Mesendoderm (in vitro differentiated cells): ENCODE measurements around the gene ARHGEF19.
"Not testable (repeated sequence)": the region's sequence is repeated elsewhere in the genome, so short reads cannot be mapped to it uniquely, and the experiment has no call there.

Experiments
- DNase-seq: peaks from one replicate; pipeline ENCODE4 v3.0.0; 2013
- H2AK5ac ChIP-seq: 2 replicates; pipeline ENCODE4 v1.6.1; 2013; ENCODE audit warnings: low read length, inconsistent platforms
- H2BK120ac ChIP-seq: 2 replicates; pipeline ENCODE4 v1.6.1; 2013; ENCODE audit warnings: low read depth, mild to moderate bottlenecking, low read length, moderate library complexity, mixed read lengths
- H2BK15ac ChIP-seq: replicated peaks from 2 replicates; pipeline ENCODE4 v1.6.1; 2013; ENCODE audit warnings: low read depth, mild to moderate bottlenecking, moderate library complexity
- H2BK5ac ChIP-seq: 2 replicates; pipeline ENCODE4 v1.6.1; 2013; ENCODE audit warnings: low read length, inconsistent platforms
- H3K18ac ChIP-seq: 2 replicates; pipeline ENCODE4 v1.6.1; 2013; ENCODE audit warnings: mild to moderate bottlenecking, low read length, mixed read lengths
- H3K23ac ChIP-seq: one replicate; pipeline ENCODE4 v1.6.1; 2013; ENCODE audit warnings: low read length
- H3K27ac ChIP-seq: 2 replicates; pipeline ENCODE4 v1.5.1; 2013; ENCODE audit warnings: low read depth, mild to moderate bottlenecking, inconsistent platforms, low read length, moderate library complexity
- H3K27me3 ChIP-seq: 2 replicates; pipeline ENCODE4 v1.6.1; 2013; ENCODE audit warnings: low read length, control low read depth, mild to moderate bottlenecking, inconsistent platforms; ENCODE audit not compliant: insufficient read depth, poor library complexity
- H3K36me3 ChIP-seq: 2 replicates; pipeline ENCODE4 v1.6.1; 2013; ENCODE audit warnings: low read length, inconsistent platforms; ENCODE audit not compliant: control insufficient read depth, insufficient read depth
- H3K4ac ChIP-seq: one replicate; pipeline ENCODE4 v1.6.1; 2013; ENCODE audit warnings: low read depth, mild to moderate bottlenecking, low read length, moderate library complexity
- H3K4me1 ChIP-seq: 2 replicates; pipeline ENCODE4 v1.6.1; 2013; ENCODE audit warnings: low read depth, low read length, inconsistent platforms; ENCODE audit not compliant: control insufficient read depth
- H3K4me2 ChIP-seq: 2 replicates; pipeline ENCODE4 v1.6.1; 2013; ENCODE audit warnings: low read length
- H3K4me3 ChIP-seq: 2 replicates; pipeline ENCODE4 v1.5.1; 2013; ENCODE audit warnings: mild to moderate bottlenecking, low read length
- H3K56ac ChIP-seq: one replicate; pipeline ENCODE4 v1.6.1; 2013; ENCODE audit warnings: low read length
- H3K79me1 ChIP-seq: 2 replicates; pipeline ENCODE4 v1.6.1; 2013; ENCODE audit warnings: low read length, inconsistent platforms
- H3K79me2 ChIP-seq: 2 replicates; pipeline ENCODE4 v1.6.1; 2013; ENCODE audit warnings: mild to moderate bottlenecking, low read length; ENCODE audit not compliant: control insufficient read depth, insufficient read depth
- H3K9ac ChIP-seq: 2 replicates; pipeline ENCODE4 v1.6.1; 2013; ENCODE audit warnings: low read length, inconsistent platforms
- H4K5ac ChIP-seq: one replicate; pipeline ENCODE4 v1.6.1; 2013; ENCODE audit warnings: low read length
- H4K8ac ChIP-seq: one replicate; pipeline ENCODE4 v1.6.1; 2013; ENCODE audit warnings: low read depth, mild to moderate bottlenecking, control low read depth, low read length, moderate library complexity
- WGBS: extraction: QIAGEN DNeasy Blood & Tissue Kit; methylation state at CpG from one replicate; pipeline ENCODE4 v1.1.7; 2013; ENCODE audit warnings: low lambda C conversion rate, missing lambda C conversion rate; ENCODE audit not compliant: insufficient coverage; ENCODE audit errors: extremely low coverage; 5-methylcytosine and 5-hydroxymethylcytosine counted together

Gene ARHGEF19

DNA sequence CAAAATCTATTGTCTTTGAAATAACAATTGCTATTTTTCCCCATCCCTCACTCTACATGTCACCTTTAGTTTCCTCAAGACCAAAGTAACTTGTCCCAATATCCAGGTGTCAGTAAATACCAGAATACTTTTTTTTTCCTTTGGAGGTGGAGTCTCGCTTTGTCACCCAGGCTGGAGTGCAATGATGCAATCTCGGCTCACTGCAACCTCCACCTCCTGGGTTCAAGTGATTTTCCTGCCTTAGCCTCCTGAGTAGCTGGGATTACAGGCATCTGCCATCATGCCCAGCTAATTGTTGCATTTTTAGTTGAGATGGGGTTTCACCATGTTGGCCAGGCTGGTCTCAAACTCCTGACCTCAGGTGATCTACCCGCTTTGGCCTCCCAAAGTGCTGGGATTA lies 45.1 kb upstream of the ARHGEF19 start:
- not testable (repeated sequence) for H3K4ac ChIP-seq, H3K4me1 ChIP-seq, H2AK5ac ChIP-seq, H3K79me2 ChIP-seq, H3K56ac ChIP-seq, H3K23ac ChIP-seq, H3K9ac ChIP-seq, H4K8ac ChIP-seq, H2BK120ac ChIP-seq, H3K18ac ChIP-seq, H3K27ac ChIP-seq, H2BK5ac ChIP-seq, H2BK15ac ChIP-seq, H3K36me3 ChIP-seq, H3K79me1 ChIP-seq, DNase-seq, H3K4me2 ChIP-seq, H4K5ac ChIP-seq, H3K4me3 ChIP-seq, H3K27me3 ChIP-seq
- WGBS, result no CpG with 5 or more reads among the region's 3 CpGs

DNA sequence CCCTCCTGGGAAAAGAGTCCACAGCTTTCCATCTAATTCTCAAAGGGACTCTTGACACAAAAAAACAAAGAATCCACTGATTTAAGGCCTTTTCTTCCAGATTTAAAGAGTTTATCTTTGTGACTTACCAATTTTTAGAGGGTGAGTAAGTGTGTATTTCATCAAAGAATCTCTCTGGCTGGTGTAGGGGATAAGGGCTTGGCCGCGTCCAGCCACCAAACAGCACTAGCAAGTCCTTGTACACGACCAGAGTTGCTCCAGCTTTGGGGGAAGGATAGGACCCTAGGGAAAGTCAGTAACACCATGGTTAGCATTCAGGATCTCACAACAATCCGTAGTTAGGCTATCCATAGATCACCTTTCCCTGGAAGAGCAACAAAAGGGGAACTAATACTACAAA lies 44.0 kb upstream of the ARHGEF19 start:
- no peaks in the 10 kb centered on the region for H3K79me1 ChIP-seq
- H2BK15ac ChIP-seq, result no peak overlapping the region
- no peak overlapping the region for H3K18ac ChIP-seq
- no peaks in the 10 kb centered on the region for H3K4me1 ChIP-seq
- H4K5ac ChIP-seq, result no peak overlapping the region
- H3K9ac ChIP-seq, result no peak overlapping the region
- no peak overlapping the region for H2BK5ac ChIP-seq
- no peak overlapping the region for H3K4me2 ChIP-seq
- H3K27me3 ChIP-seq, result no peaks in the 10 kb centered on the region
- peaks cover 2% of the 10 kb centered on the region for H3K36me3 ChIP-seq
- DNase-seq, result no peak
- H3K4ac ChIP-seq, result no peak overlapping the region
- no peak overlapping the region for H2AK5ac ChIP-seq
- no peak overlapping the region for H3K27ac ChIP-seq
- WGBS, result no CpG with 5 or more reads among the region's 4 CpGs
- H3K56ac ChIP-seq, result no peak overlapping the region
- no peak overlapping the region for H2BK120ac ChIP-seq
- H3K79me2 ChIP-seq, result no peaks in the 10 kb centered on the region
- H3K23ac ChIP-seq, result no peak overlapping the region
- no peak overlapping the region for H3K4me3 ChIP-seq
- no peak overlapping the region for H4K8ac ChIP-seq

DNA sequence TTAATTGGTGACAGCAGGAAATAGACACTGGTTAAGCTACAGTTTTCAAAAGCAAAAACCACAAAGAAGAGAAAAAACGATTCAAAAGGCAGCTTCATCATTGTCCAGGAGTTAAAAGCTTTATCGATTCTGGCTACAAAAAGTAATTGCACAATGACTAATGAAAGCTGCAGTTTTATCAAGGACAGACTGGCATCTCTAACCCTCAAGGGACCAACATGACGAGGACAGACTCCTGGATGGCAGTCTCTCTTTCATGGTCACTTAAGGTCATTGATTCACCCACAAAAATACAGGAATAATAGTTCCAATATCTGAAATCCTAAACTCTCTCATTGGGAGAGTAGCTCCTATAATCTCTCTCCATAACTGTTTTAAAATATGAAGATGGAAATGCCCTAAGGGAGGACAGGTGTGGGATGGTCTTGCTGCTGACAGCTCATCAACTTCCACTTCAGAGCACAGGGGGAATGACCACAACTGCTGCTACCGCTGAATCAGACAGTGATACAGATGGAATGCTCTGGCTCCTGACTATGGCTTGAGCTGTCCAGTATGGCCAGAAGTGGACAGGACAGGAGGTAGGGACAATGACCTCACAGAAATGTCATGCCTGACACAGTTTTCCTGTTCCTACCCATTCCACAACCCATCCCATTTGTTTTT lies 41.9 kb upstream of the ARHGEF19 start:
- no peak for DNase-seq
- H3K36me3 ChIP-seq, result peaks cover 3% of the 10 kb centered on the region
- WGBS, result no CpG with 5 or more reads among the region's 4 CpGs

DNA sequence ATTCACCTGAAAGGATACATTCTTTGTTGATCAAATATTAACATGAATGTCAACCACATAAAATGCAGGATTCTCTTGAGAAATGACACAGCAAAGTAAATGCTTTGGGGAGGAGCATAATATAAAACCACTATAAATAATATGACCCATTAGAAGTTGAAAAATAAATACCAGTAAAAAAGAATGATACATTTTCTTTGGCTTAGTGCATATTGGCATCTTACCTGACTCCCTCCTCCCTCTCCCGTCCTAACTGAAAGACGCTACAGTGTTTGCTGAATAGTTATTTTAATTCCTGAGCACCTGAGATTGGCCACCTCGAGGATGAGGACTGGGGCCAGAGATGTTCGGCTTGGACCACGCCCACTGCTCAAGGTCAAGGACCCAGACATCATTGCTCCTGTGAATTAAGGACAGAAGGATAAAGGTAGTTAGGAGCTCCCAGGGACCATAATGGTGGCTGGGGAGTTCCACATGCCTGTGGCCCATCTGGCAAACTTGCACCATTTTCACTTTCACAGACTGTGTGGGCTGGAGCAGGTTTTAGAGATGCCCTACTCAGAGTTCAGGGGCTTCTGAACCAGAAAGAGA lies 41.0 kb upstream of the ARHGEF19 start:
- WGBS, result no CpG with 5 or more reads among the region's 5 CpGs
- Histone ChIP-seq H3K79me2 (no peaks in the 10 kb centered on the region), H3K23ac (no peak overlapping the region)

More for the DNA sequence above, 41.9 kb upstream of the ARHGEF19 start:
- H3K4me2 ChIP-seq, result no peak overlapping the region
- H2BK120ac ChIP-seq, result no peak overlapping the region
- no peak overlapping the region for H2BK5ac ChIP-seq
- H3K79me2 ChIP-seq, result no peaks in the 10 kb centered on the region
- H3K9ac ChIP-seq, result no peak overlapping the region
- H3K27ac ChIP-seq, result no peak overlapping the region
- no peak overlapping the region for H3K4ac ChIP-seq
- H3K27me3 ChIP-seq, result no peaks in the 10 kb centered on the region
- no peak overlapping the region for H2BK15ac ChIP-seq
- H4K8ac ChIP-seq, result no peak overlapping the region
- H4K5ac ChIP-seq, result no peak overlapping the region
- H3K56ac ChIP-seq, result no peak overlapping the region
- no peaks in the 10 kb centered on the region for H3K4me1 ChIP-seq
- no peak overlapping the region for H3K4me3 ChIP-seq
- H2AK5ac ChIP-seq, result no peak overlapping the region
- no peak overlapping the region for H3K23ac ChIP-seq
- no peaks in the 10 kb centered on the region for H3K79me1 ChIP-seq
- H3K18ac ChIP-seq, result no peak overlapping the region

DNA sequence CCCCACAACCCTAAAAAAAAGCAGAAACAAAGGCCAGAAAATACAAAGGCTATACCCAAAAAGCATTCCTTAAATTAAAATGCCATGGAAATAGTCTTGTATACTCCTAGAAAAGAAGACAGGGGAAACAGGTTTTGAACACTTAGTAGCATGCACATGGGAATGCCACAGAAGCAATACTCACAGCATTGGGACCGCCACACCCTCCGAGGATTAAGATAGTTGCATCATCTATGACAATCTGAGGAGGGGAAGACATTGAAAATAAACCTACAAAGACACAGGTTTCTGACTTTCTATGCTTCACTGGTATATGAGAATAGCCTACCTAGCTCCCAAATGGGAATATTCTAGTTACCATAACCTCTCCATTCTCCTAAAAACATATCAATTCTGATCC lies 40.5 kb upstream of the ARHGEF19 start:
- no peak for DNase-seq
- H3K23ac ChIP-seq, result no peak overlapping the region
- H4K5ac ChIP-seq, result no peak overlapping the region
- no peak overlapping the region for H3K4ac ChIP-seq
- no peaks in the 10 kb centered on the region for H3K27me3 ChIP-seq
- H3K56ac ChIP-seq, result no peak overlapping the region
- H3K79me2 ChIP-seq, result no peaks in the 10 kb centered on the region
- no peak overlapping the region for H3K18ac ChIP-seq
- no peaks in the 10 kb centered on the region for H3K79me1 ChIP-seq
- no peak overlapping the region for H3K9ac ChIP-seq
- no peak overlapping the region for H2BK15ac ChIP-seq
- H3K4me3 ChIP-seq, result no peak overlapping the region
- H3K36me3 ChIP-seq, result peaks cover 3% of the 10 kb centered on the region
- no peak overlapping the region for H3K4me2 ChIP-seq
- no peak overlapping the region for H2AK5ac ChIP-seq
- H2BK5ac ChIP-seq, result no peak overlapping the region
- H2BK120ac ChIP-seq, result no peak overlapping the region
- no peak overlapping the region for H3K27ac ChIP-seq
- H3K4me1 ChIP-seq, result no peaks in the 10 kb centered on the region
- no CpG with 5 or more reads among the region's 2 CpGs for WGBS
- H4K8ac ChIP-seq, result no peak overlapping the region

More for the DNA sequence above, 41.0 kb upstream of the ARHGEF19 start:
- Histone ChIP-seq H3K4me1 (no peaks in the 10 kb centered on the region), H4K5ac (no peak overlapping the region), H2BK15ac (no peak overlapping the region), H3K36me3 (peaks cover 3% of the 10 kb centered on the region), H3K56ac (no peak overlapping the region), H3K4me2 (no peak overlapping the region), H3K18ac (no peak overlapping the region), H2BK120ac (no peak overlapping the region), H2BK5ac (no peak overlapping the region), H3K9ac (no peak overlapping the region), H3K79me1 (no peaks in the 10 kb centered on the region), H2AK5ac (no peak overlapping the region), H3K27me3 (no peaks in the 10 kb centered on the region), H3K27ac (no peak overlapping the region), H3K4me3 (no peak overlapping the region), H3K4ac (no peak overlapping the region), H4K8ac (no peak overlapping the region)
- no peak for DNase-seq

DNA sequence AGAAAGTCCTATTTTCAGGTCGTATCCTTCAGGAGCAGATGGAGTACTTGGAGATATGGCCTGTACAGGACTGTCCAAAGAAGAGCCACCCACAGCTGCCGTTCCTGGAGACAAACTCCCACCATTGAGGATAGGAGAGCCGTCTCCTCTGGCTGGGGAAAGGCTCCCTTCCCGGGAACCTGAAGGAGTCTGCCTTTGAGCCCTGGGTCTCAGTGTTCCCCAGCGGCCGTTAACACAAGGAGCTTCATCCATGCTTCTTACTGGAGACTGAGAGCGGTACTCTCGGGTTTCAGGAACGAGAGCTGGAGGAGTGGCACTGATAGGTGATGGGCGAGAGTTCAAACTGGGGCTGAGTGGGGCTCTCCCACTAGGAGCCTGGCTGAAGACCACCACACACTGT lies 38.9 kb upstream of the ARHGEF19 start:
- Histone ChIP-seq H3K9ac (no peak overlapping the region), H2BK120ac (no peak overlapping the region), H3K4ac (no peak overlapping the region), H3K27me3 (no peaks in the 10 kb centered on the region), H3K23ac (no peak overlapping the region), H4K8ac (no peak overlapping the region), H3K18ac (no peak overlapping the region), H3K4me1 (no peaks in the 10 kb centered on the region), H4K5ac (no peak overlapping the region), H3K27ac (no peak overlapping the region), H2AK5ac (no peak overlapping the region), H3K4me2 (no peak overlapping the region), H2BK15ac (no peak overlapping the region), H3K79me1 (no peaks in the 10 kb centered on the region), H3K4me3 (no peak overlapping the region), H3K79me2 (no peaks in the 10 kb centered on the region), H2BK5ac (no peak overlapping the region), H3K36me3 (peaks cover 3% of the 10 kb centered on the region), H3K56ac (no peak overlapping the region)
- WGBS, result no CpG with 5 or more reads among the region's 10 CpGs
- no peak for DNase-seq
